Peyer's patch (tissue), 4 donors: ENCODE measurements around the gene TRIM34.

Source experiments
- CTCF ChIP-seq, 6 experiments: fragments of 450-650 bp in 4 of 6; fragments of 200-600 bp in 2 of 6; sonication (generic) in 1 of 6; IDR thresholded peaks; one replicate each; pipeline ENCODE4 v1.5.1; 2017 to 2019; ENCODE audit warnings: antibody characterized with exemption in 6 of 6, mild to moderate bottlenecking in 3 of 6, moderate library complexity in 1 of 6
- POLR2A ChIP-seq, 2 donors: fragments of 450-650 bp; IDR thresholded peaks; one replicate each; pipeline ENCODE4 v1.5.1; 2017; ENCODE audit warnings: antibody characterized with exemption in 2 of 2, mild to moderate bottlenecking in 2 of 2, moderate library complexity in 2 of 2

GRCh38 chr11:5592615-5593014 lies 32.2 kb upstream of the TRIM34 start:
- no peak for TF ChIP-seq CTCF (IDR thresholded peaks at IDR 0.05)
- no peak for TF ChIP-seq POLR2A (IDR thresholded peaks at IDR 0.05)
